ENCODE data around the gene AOPEP.

DNA sequence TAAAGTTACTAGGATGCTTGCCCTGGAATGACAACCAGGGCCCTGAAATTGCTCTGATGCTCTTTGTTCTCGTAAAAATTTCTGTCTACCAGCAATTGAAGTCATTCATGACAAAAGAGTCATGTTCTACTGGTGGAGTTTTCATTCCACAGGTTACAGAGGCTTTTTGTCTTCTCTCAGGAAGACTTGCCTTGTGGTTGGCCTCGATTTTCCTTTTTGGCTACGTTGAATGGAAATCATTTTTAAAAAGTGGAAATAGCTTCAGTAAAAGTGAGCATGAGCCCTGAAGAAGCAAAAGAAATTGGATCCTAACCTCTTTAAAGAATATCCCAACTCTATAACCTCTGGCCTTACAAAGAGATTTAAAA is 255.2 kb downstream of the AOPEP start:
- TF ChIP-seq, protein P1, sequence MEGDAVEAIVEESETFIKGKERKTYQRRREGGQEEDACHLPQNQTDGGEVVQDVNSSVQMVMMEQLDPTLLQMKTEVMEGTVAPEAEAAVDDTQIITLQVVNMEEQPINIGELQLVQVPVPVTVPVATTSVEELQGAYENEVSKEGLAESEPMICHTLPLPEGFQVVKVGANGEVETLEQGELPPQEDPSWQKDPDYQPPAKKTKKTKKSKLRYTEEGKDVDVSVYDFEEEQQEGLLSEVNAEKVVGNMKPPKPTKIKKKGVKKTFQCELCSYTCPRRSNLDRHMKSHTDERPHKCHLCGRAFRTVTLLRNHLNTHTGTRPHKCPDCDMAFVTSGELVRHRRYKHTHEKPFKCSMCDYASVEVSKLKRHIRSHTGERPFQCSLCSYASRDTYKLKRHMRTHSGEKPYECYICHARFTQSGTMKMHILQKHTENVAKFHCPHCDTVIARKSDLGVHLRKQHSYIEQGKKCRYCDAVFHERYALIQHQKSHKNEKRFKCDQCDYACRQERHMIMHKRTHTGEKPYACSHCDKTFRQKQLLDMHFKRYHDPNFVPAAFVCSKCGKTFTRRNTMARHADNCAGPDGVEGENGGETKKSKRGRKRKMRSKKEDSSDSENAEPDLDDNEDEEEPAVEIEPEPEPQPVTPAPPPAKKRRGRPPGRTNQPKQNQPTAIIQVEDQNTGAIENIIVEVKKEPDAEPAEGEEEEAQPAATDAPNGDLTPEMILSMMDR (IDR thresholded peaks at IDR 0.05): no peak
- TF ChIP-seq POLR2AphosphoS5 (IDR thresholded peaks at IDR 0.05) (no peak), POLR2A (IDR thresholded peaks at IDR 0.05) (no peak), EP300 (IDR thresholded peaks at IDR 0.05) (no peak)

All from upper lobe of left lung (tissue), 4 donors.